Body of pancreas (tissue), 4 donors: Measurements from ENCODE around the gene PNLDC1. TPM values are rescaled to one million over a fixed set of nuclear protein-coding genes. Genes with fewer than 3 reads are reported as not detected.

Experiments used
- ATAC-seq: fragments of 150-250 bp; one replicate; pipeline ENCODE4 v1.9.1; 2016
- DNase-seq, 4 donors: peaks; one replicate each; pipeline ENCODE4 v3.0.0-alpha.2; 2019
- H3K27ac ChIP-seq, 4 donors: fragments of 200-600 bp; sonication (generic); 1 replicate in 3 of 4; 2 replicates in 1 of 4; pipeline versions ENCODE4 v1.5.1 to v1.6.1; 2016 to 2019; ENCODE audit warnings: mild to moderate bottlenecking in 1 of 4, mixed read lengths in 1 of 4, moderate library complexity in 1 of 4
- H3K27me3 ChIP-seq, 2 donors: fragments of 200-600 bp; sonication (generic); one replicate each; pipeline ENCODE4 v1.6.0; 2016; ENCODE audit warnings: mild to moderate bottlenecking in 1 of 2
- H3K36me3 ChIP-seq, 2 donors: fragments of 200-600 bp; sonication (generic); replicated peaks in 1 of 2; 2 replicates each; pipeline ENCODE4 v1.5.1; 2016; ENCODE audit warnings: low read depth in 2 of 2; ENCODE audit not compliant: insufficient read depth in 1 of 2
- H3K4me1 ChIP-seq: fragments of 200-600 bp; sonication (generic); one replicate; pipeline ENCODE4 v1.6.0; 2016
- H3K4me3 ChIP-seq, 2 donors: fragments of 200-600 bp; sonication (generic); 1 replicate in 1 of 2; 2 replicates in 1 of 2; pipeline ENCODE4 v1.5.1; 2016 to 2019
- H3K9me3 ChIP-seq, 3 donors: fragments of 200-600 bp; sonication (generic); 1 replicate in 2 of 3; 2 replicates in 1 of 3; pipeline ENCODE4 v1.5.1; 2016
- POLR2A ChIP-seq, 3 donors: fragments of 450-650 bp; IDR thresholded peaks; one replicate each; pipeline ENCODE4 v1.6.1; 2016; ENCODE audit warnings: antibody characterized with exemption in 3 of 3, mild to moderate bottlenecking in 2 of 3
- WGBS, 2 donors: methylation state at CpG; one replicate each; pipeline ENCODE4 v1.1.5; 2017; 5-methylcytosine and 5-hydroxymethylcytosine counted together
- intact Hi-C: fragments of 100-400 bp; cut with DNase I; formaldehyde crosslinking; loops from one replicate; pipeline ENCODE4 v1.15.1; 2023
- total RNA-seq, 2 donors: library from RNA; depleted of rRNA; stranded (reverse); fragments of >200 nt; gene quantifications; one replicate each; pipeline ENCODE4 v1.1.0, GENCODE V29; 2016
- TF ChIP-seq, protein P1 (sequence below), 7 experiments: fragments of 450-650 bp in 4 of 7; fragments of 200-600 bp in 3 of 7; sonication (generic) in 3 of 7; IDR thresholded peaks; one replicate each; pipeline ENCODE4 v1.5.1; 2016 to 2019; ENCODE audit warnings: antibody characterized with exemption in 7 of 7

PNLDC1 gene
- total RNA-seq, 2 donors from 2014 or later = 0.52 TPM; not detected in 1

GRCh38 chr6:159852877-159853276, 52.8 kb downstream of the PNLDC1 start:
- TF ChIP-seq, protein P1, sequence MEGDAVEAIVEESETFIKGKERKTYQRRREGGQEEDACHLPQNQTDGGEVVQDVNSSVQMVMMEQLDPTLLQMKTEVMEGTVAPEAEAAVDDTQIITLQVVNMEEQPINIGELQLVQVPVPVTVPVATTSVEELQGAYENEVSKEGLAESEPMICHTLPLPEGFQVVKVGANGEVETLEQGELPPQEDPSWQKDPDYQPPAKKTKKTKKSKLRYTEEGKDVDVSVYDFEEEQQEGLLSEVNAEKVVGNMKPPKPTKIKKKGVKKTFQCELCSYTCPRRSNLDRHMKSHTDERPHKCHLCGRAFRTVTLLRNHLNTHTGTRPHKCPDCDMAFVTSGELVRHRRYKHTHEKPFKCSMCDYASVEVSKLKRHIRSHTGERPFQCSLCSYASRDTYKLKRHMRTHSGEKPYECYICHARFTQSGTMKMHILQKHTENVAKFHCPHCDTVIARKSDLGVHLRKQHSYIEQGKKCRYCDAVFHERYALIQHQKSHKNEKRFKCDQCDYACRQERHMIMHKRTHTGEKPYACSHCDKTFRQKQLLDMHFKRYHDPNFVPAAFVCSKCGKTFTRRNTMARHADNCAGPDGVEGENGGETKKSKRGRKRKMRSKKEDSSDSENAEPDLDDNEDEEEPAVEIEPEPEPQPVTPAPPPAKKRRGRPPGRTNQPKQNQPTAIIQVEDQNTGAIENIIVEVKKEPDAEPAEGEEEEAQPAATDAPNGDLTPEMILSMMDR (IDR thresholded peaks at IDR 0.05) = peak in 5 of 7 experiments; percentile 25 to 59 (median 52)
- TF ChIP-seq POLR2A (IDR thresholded peaks at IDR 0.05) = no peak
- no peaks in the 10 kb centered on the region for H3K27me3 ChIP-seq
- H3K4me3 ChIP-seq = no peak overlapping the region
- no peaks in the 10 kb centered on the region for H3K4me1 ChIP-seq
- H3K27ac ChIP-seq = no peak overlapping the region
- no peaks in the 10 kb centered on the region for H3K9me3 ChIP-seq
- peak; percentile 62 for ATAC-seq
- no peaks in the 10 kb centered on the region for H3K36me3 ChIP-seq
- peak in 2 of 4 donors; percentile 16 to 18 for DNase-seq
- WGBS, 2 donors = 14 to 25% methylated on average over 6 of the region's 6 CpGs
- intact Hi-C loops = no loop called here

DNA sequence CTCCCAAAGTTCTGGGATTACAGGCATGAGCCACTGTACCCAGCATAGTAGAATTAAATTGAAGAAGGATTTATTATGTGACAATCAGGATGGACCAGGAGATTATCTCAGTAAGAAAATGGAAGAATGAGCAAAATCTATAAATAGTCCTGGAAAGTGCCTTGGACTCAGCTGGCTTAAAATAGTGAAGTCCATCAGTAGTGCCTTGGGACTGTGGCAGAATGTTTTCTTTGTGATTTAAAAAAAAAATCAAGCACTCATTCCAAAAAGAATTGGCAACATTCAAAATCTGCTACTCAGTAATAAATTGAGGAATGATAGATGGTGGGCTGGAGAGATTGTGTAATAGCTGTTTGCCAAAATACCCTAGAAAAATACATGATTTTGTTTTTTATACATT, 53.7 kb downstream of the PNLDC1 start:
- intact Hi-C loops = no loop called here
- ATAC-seq = no peak
- no peak for TF ChIP-seq POLR2A (IDR thresholded peaks at IDR 0.05)
- TF ChIP-seq, protein P1 (IDR thresholded peaks at IDR 0.05) = no peak

DNA sequence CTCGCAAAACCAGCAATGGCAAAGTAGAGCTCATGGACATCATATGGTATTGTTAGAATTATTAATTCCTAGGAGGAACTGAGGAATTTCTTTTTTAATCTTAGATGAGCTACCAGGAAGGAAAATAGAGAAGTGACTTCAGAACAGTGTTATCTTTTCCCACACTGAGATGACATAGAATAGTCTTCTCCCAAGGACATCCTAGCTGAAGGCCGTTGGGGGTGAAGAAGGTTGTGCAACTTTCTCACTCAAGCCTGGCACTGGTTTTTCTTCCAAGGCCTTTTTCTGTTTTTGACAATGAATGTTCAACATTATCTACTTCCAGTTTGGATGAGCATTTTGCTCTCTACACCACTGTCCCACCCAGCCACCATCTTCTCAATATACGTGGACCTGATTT, 54.9 kb downstream of the PNLDC1 start:
- DNase-seq = no peak
- Histone ChIP-seq H3K36me3 (no peaks in the 10 kb centered on the region), H3K27ac (no peak overlapping the region), H3K9me3 (no peaks in the 10 kb centered on the region), H3K4me3 (no peak overlapping the region), H3K4me1 (no peaks in the 10 kb centered on the region), H3K27me3 (no peaks in the 10 kb centered on the region)
- intact Hi-C loops = no loop called here
- no peak for TF ChIP-seq POLR2A (IDR thresholded peaks at IDR 0.05)
- TF ChIP-seq, protein P1 (IDR thresholded peaks at IDR 0.05) = no peak
- no peak for ATAC-seq
- WGBS, 2 donors = 54 to 64% methylated on average over 3 of the region's 3 CpGs

More for the DNA sequence above, 53.7 kb downstream of the PNLDC1 start:
- Histone ChIP-seq H3K4me3 (no peak overlapping the region), H3K4me1 (no peaks in the 10 kb centered on the region), H3K9me3 (no peaks in the 10 kb centered on the region), H3K27ac (no peak overlapping the region), H3K27me3 (no peaks in the 10 kb centered on the region), H3K36me3 (no peaks in the 10 kb centered on the region)
- no peak for DNase-seq

DNA sequence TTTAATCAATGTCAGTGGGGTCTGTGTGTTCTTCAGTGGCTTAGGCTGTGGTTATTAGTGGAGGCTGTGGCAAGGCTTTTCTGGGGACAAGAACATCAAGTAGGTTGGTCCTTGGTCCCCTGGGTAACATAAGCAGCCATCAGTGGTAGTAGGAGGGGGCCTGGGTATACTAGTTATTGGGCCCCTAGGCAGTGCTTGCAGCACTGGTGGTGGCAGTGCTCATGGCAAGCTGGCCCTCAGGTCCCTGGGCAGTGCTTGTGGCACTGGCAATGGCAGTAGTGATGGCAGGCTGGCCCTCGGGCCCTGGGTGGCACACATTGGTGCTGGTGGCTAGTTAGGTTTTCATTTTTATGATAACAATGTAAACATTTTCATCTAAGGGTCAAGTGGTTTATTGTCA, 58.2 kb downstream of the PNLDC1 start:
- Histone ChIP-seq H3K9me3 (no peaks in the 10 kb centered on the region), H3K27ac (no peak overlapping the region), H3K4me3 (no peak overlapping the region), H3K27me3 (no peaks in the 10 kb centered on the region), H3K36me3 (no peaks in the 10 kb centered on the region), H3K4me1 (no peaks in the 10 kb centered on the region)
- intact Hi-C loops = no loop called here
- 82 to 85% methylated on average over 1 of the region's 1 CpG for WGBS, 2 donors
- TF ChIP-seq, protein P1 (IDR thresholded peaks at IDR 0.05) = no peak
- TF ChIP-seq POLR2A (IDR thresholded peaks at IDR 0.05) = no peak
- no peak for DNase-seq
- ATAC-seq = no peak

GRCh38 chr6:159860482-159860881, 60.4 kb downstream of the PNLDC1 start:
- ATAC-seq = no peak
- no peak for DNase-seq
- no peaks in the 10 kb centered on the region for H3K27me3 ChIP-seq
- WGBS, 2 donors = 86 to 95% methylated on average over 1 of the region's 1 CpG
- no peaks in the 10 kb centered on the region for H3K36me3 ChIP-seq
- H3K27ac ChIP-seq = no peak overlapping the region
- H3K9me3 ChIP-seq = no peaks in the 10 kb centered on the region
- no peak overlapping the region for H3K4me3 ChIP-seq
- no peak for TF ChIP-seq POLR2A (IDR thresholded peaks at IDR 0.05)
- TF ChIP-seq, protein P1 (IDR thresholded peaks at IDR 0.05) = no peak
- H3K4me1 ChIP-seq = no peaks in the 10 kb centered on the region
- intact Hi-C loops = loop anchor here (10.0 kb wide), 1 partner anchor 594 kb away; no protein-coding TSS in a partner anchor
